Smooth muscle cell (in vitro differentiated cells): ENCODE data around the gene DCUN1D2. TPM values are rescaled to one million over a fixed set of nuclear protein-coding genes. Genes with fewer than 3 reads are reported as not detected.
A peak's percentile ranks its signal among the peaks of the same experiment; 100 is the strongest.

Experiments
- DNase-seq: peaks from one replicate; lab custom pipeline; 2025; ENCODE audit not compliant: unreplicated experiment; lab: John Stamatoyannopoulos, UW
- H2AFZ ChIP-seq: fragments of 200-600 bp; sonication (generic); 2 replicates; pipeline ENCODE4 v1.6.0; 2016; ENCODE audit warnings: antibody characterized with exemption, low read depth, mild to moderate bottlenecking
- H3F3A ChIP-seq: fragments of 200-600 bp; sonication (generic); 2 replicates; pipeline ENCODE4 v1.6.0; 2017; ENCODE audit warnings: antibody characterized with exemption, low read depth
- H3K27ac ChIP-seq: fragments of 200-600 bp; sonication (generic); 2 replicates; pipeline ENCODE4 v1.5.1; 2016; ENCODE audit warnings: low read depth, mild to moderate bottlenecking
- H3K27me3 ChIP-seq: fragments of 200-600 bp; sonication (generic); 2 replicates; pipeline ENCODE4 v1.6.1; 2016; ENCODE audit warnings: low read depth, mild to moderate bottlenecking
- H3K36me3 ChIP-seq: fragments of 200-600 bp; sonication (generic); 2 replicates; pipeline ENCODE4 v1.5.1; 2016; ENCODE audit warnings: low read depth
- H3K4me1 ChIP-seq: fragments of 200-600 bp; sonication (generic); 2 replicates; pipeline ENCODE4 v1.5.1; 2016; ENCODE audit warnings: low read depth
- H3K4me2 ChIP-seq: fragments of 200-600 bp; sonication (generic); 2 replicates; pipeline ENCODE4 v1.6.0; 2016; ENCODE audit warnings: mild to moderate bottlenecking
- H3K4me3 ChIP-seq: fragments of 200-600 bp; sonication (generic); 2 replicates; pipeline ENCODE4 v1.5.1; 2016; ENCODE audit warnings: mild to moderate bottlenecking
- H3K79me2 ChIP-seq: fragments of 200-600 bp; sonication (generic); 2 replicates; pipeline ENCODE4 v1.6.0; 2016; ENCODE audit warnings: low read depth, mild to moderate bottlenecking
- H3K9ac ChIP-seq: fragments of 200-600 bp; sonication (generic); 2 replicates; pipeline ENCODE4 v1.6.0; 2016; ENCODE audit warnings: low read depth
- H3K9me3 ChIP-seq: fragments of 200-600 bp; sonication (generic); replicated peaks from 2 replicates; pipeline ENCODE4 v1.5.1; 2016; ENCODE audit warnings: low read depth
- H4K20me1 ChIP-seq: fragments of 200-600 bp; sonication (generic); 2 replicates; pipeline ENCODE4 v1.6.0; 2016; ENCODE audit warnings: low read depth
- CTCF ChIP-seq: fragments of 200-600 bp; sonication (generic); IDR thresholded peaks from 2 replicates; pipeline ENCODE4 v1.5.1; 2017; ENCODE audit warnings: borderline replicate concordance, mild to moderate bottlenecking, antibody characterized with exemption; ENCODE audit not compliant: insufficient read depth, poor library complexity, severe bottlenecking
- WGBS: methylation state at CpG from one replicate; pipeline ENCODE4 v1.1.7; 2016; ENCODE audit warnings: low lambda C conversion rate; 5-methylcytosine and 5-hydroxymethylcytosine counted together
- polyA plus RNA-seq: library from polyadenylated mRNA; unstranded; fragments of >200 nt; fragmentation: Nextera tagmentation; extraction: Ambion mirVana; gene quantifications from 2 replicates; pipeline ENCODE4 v1.2.1, GENCODE V29; 2016
- total RNA-seq: library from RNA; depleted of rRNA; stranded (reverse); fragments of >200 nt; gene quantifications from 2 replicates; pipeline ENCODE4 v1.2.3, GENCODE V29; 2014

DCUN1D2 gene
- total and polyA plus RNA-seq, 2 experiments from 2014 or later, result 6.3 to 10.8 TPM

GRCh38 chr13:113499936-113500335 is 9.4 kb upstream of the DCUN1D2 start:
- H3K36me3 ChIP-seq, result peaks cover 29% of the 10 kb centered on the region
- H3K27ac ChIP-seq, result no peak overlapping the region
- WGBS, result 53% methylated on average over 4 of the region's 4 CpGs
- H2AFZ ChIP-seq, result no peak overlapping the region
- H3K27me3 ChIP-seq, result no peaks in the 10 kb centered on the region
- TF ChIP-seq CTCF, result no peak
- H3K9ac ChIP-seq, result no peak overlapping the region
- H3K9me3 ChIP-seq, result no peaks in the 10 kb centered on the region
- H3K4me2 ChIP-seq, result no peak overlapping the region
- peaks cover 13% of the 10 kb centered on the region for H3K4me1 ChIP-seq
- no peak for DNase-seq
- no peaks in the 10 kb centered on the region for H3F3A ChIP-seq
- peaks cover 56% of the 10 kb centered on the region for H4K20me1 ChIP-seq
- no peak overlapping the region for H3K4me3 ChIP-seq
- peaks cover 27% of the 10 kb centered on the region for H3K79me2 ChIP-seq

GRCh38 chr13:113498905-113499304 is 8.4 kb upstream of the DCUN1D2 start:
- Histone ChIP-seq H3F3A (no peaks in the 10 kb centered on the region), H3K27ac (no peak overlapping the region), H3K79me2 (peaks cover 37% of the 10 kb centered on the region), H3K4me3 (no peak overlapping the region), H4K20me1 (peaks cover 65% of the 10 kb centered on the region), H3K4me1 (peaks cover 13% of the 10 kb centered on the region), H2AFZ (no peak overlapping the region), H3K9me3 (no peaks in the 10 kb centered on the region), H3K9ac (no peak overlapping the region), H3K27me3 (no peaks in the 10 kb centered on the region), H3K36me3 (peaks cover 28% of the 10 kb centered on the region), H3K4me2 (no peak overlapping the region)
- no peak for TF ChIP-seq CTCF
- DNase-seq, result no peak
- 79% methylated on average over 6 of the region's 6 CpGs for WGBS

- Histone ChIP-seq H3K4me3 (no peak overlapping the region), H3K36me3 (peaks cover 22% of the 10 kb centered on the region), H3K79me2 (peaks cover 48% of the 10 kb centered on the region), H3K4me1 (peaks cover 23% of the 10 kb centered on the region), H3K4me2 (no peak overlapping the region), H2AFZ (no peak overlapping the region), H4K20me1 (peaks cover 77% of the 10 kb centered on the region), H3F3A (no peaks in the 10 kb centered on the region), H3K9me3 (no peaks in the 10 kb centered on the region), H3K27me3 (no peaks in the 10 kb centered on the region), H3K9ac (no peak overlapping the region), H3K27ac (no peak overlapping the region)
- no peak for TF ChIP-seq CTCF
- 0% methylated on average over 1 of the region's 1 CpG for WGBS
- no peak for DNase-seq
Observed at GRCh38 chr13:113497217-113497616, 6.7 kb upstream of the DCUN1D2 start.

GRCh38 chr13:113495494-113496210 is 5.1 kb upstream of the DCUN1D2 start:
- TF ChIP-seq CTCF, result no peak
- Histone ChIP-seq H3K4me3 (peak overlapping the region; percentile 14), H2AFZ (no peak overlapping the region), H4K20me1 (peaks cover 80% of the 10 kb centered on the region), H3K27ac (no peak overlapping the region), H3F3A (no peaks in the 10 kb centered on the region), H3K9me3 (no peaks in the 10 kb centered on the region), H3K27me3 (no peaks in the 10 kb centered on the region), H3K9ac (no peak overlapping the region), H3K36me3 (peaks cover 14% of the 10 kb centered on the region), H3K4me2 (peak overlapping the region; percentile 45), H3K4me1 (peaks cover 30% of the 10 kb centered on the region), H3K79me2 (peaks cover 61% of the 10 kb centered on the region)
- no peak for DNase-seq
- WGBS, result 41% methylated on average over 25 of the region's 26 CpGs
